HepG2 (cell line): ENCODE results near the gene LRSAM1. TPM values are rescaled to one million over a fixed set of nuclear protein-coding genes. Genes with fewer than 3 reads are reported as not detected.

Source experiments
- CREB1 ChIP-seq, 2 experiments: fragments of 450-650 bp in 1 of 2; IDR thresholded peaks; 2 replicates each; pipeline ENCODE4 v1.6.1; 2016 to 2017; ENCODE audit warnings: control low read depth in 1 of 2, mild to moderate bottlenecking in 1 of 2, missing compliant biosample characterization in 1 of 2, missing genetic modification characterization in 1 of 2
- CREB3 ChIP-seq: sonication (generic); formaldehyde crosslinking; IDR thresholded peaks from 2 replicates; pipeline ENCODE4 v1.5.0; 2020; ENCODE audit warnings: missing genetic modification reagents
- HDAC2 ChIP-seq: sonication (generic); formaldehyde crosslinking; IDR thresholded peaks from 2 replicates; pipeline ENCODE4 v1.4.0; 2020; ENCODE audit warnings: missing genetic modification reagents
- KIAA2018 ChIP-seq: sonication (generic); formaldehyde crosslinking; IDR thresholded peaks from 2 replicates; pipeline ENCODE4 v1.5.0; 2020; ENCODE audit warnings: mild to moderate bottlenecking, missing genetic modification reagents, borderline replicate concordance
- NFE2L1 ChIP-seq: sonication (generic); formaldehyde crosslinking; IDR thresholded peaks from 2 replicates; pipeline ENCODE4 v1.4.0; 2020; ENCODE audit warnings: missing genetic modification reagents, mild to moderate bottlenecking, borderline replicate concordance
- NRL ChIP-seq: sonication (generic); formaldehyde crosslinking; IDR thresholded peaks from 2 replicates; pipeline ENCODE4 v1.5.0; 2020; ENCODE audit warnings: missing genetic modification reagents, mild to moderate bottlenecking, moderate library complexity, borderline replicate concordance
- PATZ1 ChIP-seq: sonication (generic); formaldehyde crosslinking; IDR thresholded peaks from 2 replicates; pipeline ENCODE4 v1.4.0; 2020; ENCODE audit warnings: missing genetic modification reagents
- SIX1 ChIP-seq: sonication (generic); formaldehyde crosslinking; IDR thresholded peaks from 2 replicates; pipeline ENCODE4 v1.4.0; 2020; ENCODE audit warnings: missing genetic modification reagents, borderline replicate concordance
- SMAD1 ChIP-seq: sonication (generic); formaldehyde crosslinking; IDR thresholded peaks from 2 replicates; pipeline ENCODE4 v1.4.0; 2020; ENCODE audit warnings: missing genetic modification reagents, low read depth, mild to moderate bottlenecking, borderline replicate concordance
- TEAD2 ChIP-seq: sonication (generic); formaldehyde crosslinking; IDR thresholded peaks from 2 replicates; pipeline ENCODE4 v1.9.0; 2021; ENCODE audit warnings: missing genetic modification reagents
- TRIM22 ChIP-seq: fragments of 450-650 bp; IDR thresholded peaks from 2 replicates; pipeline ENCODE4 v1.6.1; 2017
- TSC22D2 ChIP-seq: sonication (generic); formaldehyde crosslinking; IDR thresholded peaks from 2 replicates; pipeline ENCODE4 v1.5.1; 2020; ENCODE audit warnings: missing genetic modification reagents, mild to moderate bottlenecking, borderline replicate concordance
- ZMYM3 ChIP-seq: sonication (generic); formaldehyde crosslinking; IDR thresholded peaks from 2 replicates; pipeline ENCODE4 v1.5.1; 2020; ENCODE audit warnings: mild to moderate bottlenecking, missing genetic modification reagents
- ZNF180 ChIP-seq: sonication (generic); formaldehyde crosslinking; IDR thresholded peaks from 2 replicates; pipeline ENCODE4 v1.4.0; 2020; ENCODE audit warnings: low read depth, missing genetic modification reagents, borderline replicate concordance
- ZNF251 ChIP-seq: sonication (generic); formaldehyde crosslinking; IDR thresholded peaks from 2 replicates; pipeline ENCODE4 v1.9.0; 2021; ENCODE audit warnings: mild to moderate bottlenecking, missing genetic modification reagents
- polyA plus RNA-seq, 8 experiments: library from polyadenylated mRNA; depleted of rRNA in 3 of 8; stranded (reverse) in 7 of 8; unstranded in 1 of 8; fragments of >200 nt; fragmentation: Illumina TruSeq in 4 of 8; extraction: Trizol in 4 of 8; gene quantifications; 2 replicates each; pipeline versions ENCODE4 v1.2.1 to v1.2.3, GENCODE V29; 2011 to 2016; ENCODE audit warnings: low read depth in 4 of 8, missing spikeins in 1 of 8, mixed read lengths in 1 of 8; ENCODE audit not compliant: insufficient read depth in 1 of 8
- total RNA-seq, 5 experiments: library from RNA; depleted of rRNA; stranded (reverse); fragments of >200 nt; fragmentation: Illumina TruSeq; extraction: Trizol; gene quantifications; 2 replicates each; pipeline ENCODE4 v1.2.3, GENCODE V29; 2016; ENCODE audit warnings: low read depth in 1 of 5

Gene LRSAM1
- total and polyA plus RNA-seq, 2 of the 13 experiments (the other 11 are each of a cell fraction or from before 2014, with no cell fraction given), result 8.7 to 10.2 TPM

- TF ChIP-seq TRIM22, result no peak
- TF ChIP-seq ZMYM3, result peak; percentile 49; the same call in 1 of the 2 replicates
- TF ChIP-seq HDAC2, result peak; percentile 39
- no peak for TF ChIP-seq ZNF251
- TF ChIP-seq NRL, result no peak
- TF ChIP-seq CREB1 (IDR thresholded peaks at IDR 0.05), result no peak
- no peak for TF ChIP-seq CREB1 (CRISPR knock-in tag; IDR thresholded peaks at IDR 0.05)
- no peak for TF ChIP-seq TEAD2 (CRISPR knock-in tag)
- TF ChIP-seq PATZ1, result peak; percentile 87
- TF ChIP-seq NFE2L1 (CRISPR knock-in tag), result no peak
- TF ChIP-seq ZNF180 (CRISPR knock-in tag), result no peak
- no peak for TF ChIP-seq KIAA2018
- TF ChIP-seq CREB3 (CRISPR knock-in tag), result no peak
- TF ChIP-seq SMAD1 (CRISPR knock-in tag), result no peak
- TF ChIP-seq TSC22D2 (CRISPR knock-in tag), result no peak
- no peak; the same call in 1 of the 2 replicates for TF ChIP-seq SIX1 (CRISPR knock-in tag)
These were observed 94.2 kb downstream of the LRSAM1 start (continued) for GRCh38 chr9:127545196-127546124.
